ENCODE data around the gene ALDH3B1.

Gene ALDH3B1

GRCh38 chr11:68012044-68012842 lies 2.1 kb downstream of the ALDH3B1 start:
- Histone ChIP-seq H3K4me2 (ENCODE audit: low read depth, low read length, poor library complexity, severe bottlenecking) (no peak overlapping the region), H3K4me3 (ENCODE audit: low read length, poor library complexity, severe bottlenecking) (no peak overlapping the region), H3K9me3 (ENCODE audit: insufficient read depth, low read depth, low read length) (no peaks in the 10 kb centered on the region), H3K27me3 (ENCODE audit: insufficient read depth, low read length, poor library complexity, severe bottlenecking) (no peaks in the 10 kb centered on the region), H2AFZ (ENCODE audit: low read length) (no peak overlapping the region), H4K20me1 (ENCODE audit: insufficient read depth, low read length, poor library complexity, severe bottlenecking) (no peaks in the 10 kb centered on the region), H3K9me2 (replicated peaks; ENCODE audit: low read depth, low read length) (no peaks in the 10 kb centered on the region), H3K9ac (ENCODE audit: low read depth, low read length, poor library complexity, severe bottlenecking) (no peak overlapping the region), H3K36me3 (ENCODE audit: insufficient read depth, low read length) (no peaks in the 10 kb centered on the region), H3K4me1 (ENCODE audit: insufficient read depth, low read length, poor library complexity, severe bottlenecking) (peaks cover 29% of the 10 kb centered on the region), H3K79me2 (ENCODE audit: insufficient read depth, low read length) (no peaks in the 10 kb centered on the region), H3F3A (ENCODE audit: low read depth) (no peaks in the 10 kb centered on the region)
- TF ChIP-seq CTCF (conservative IDR thresholded peaks at IDR 0.05; ENCODE audit: low read length) (no peak), EZH2phosphoT487 (IDR thresholded peaks at IDR 0.05; ENCODE audit: borderline replicate concordance) (no peak)

GRCh38 chr11:68012843-68013610 lies 2.9 kb downstream of the ALDH3B1 start:
- no peaks in the 10 kb centered on the region for H4K20me1 ChIP-seq (ENCODE audit: insufficient read depth, low read length, poor library complexity, severe bottlenecking)
- no peak for TF ChIP-seq CTCF (conservative IDR thresholded peaks at IDR 0.05; ENCODE audit: low read length)
- no peak for TF ChIP-seq EZH2phosphoT487 (IDR thresholded peaks at IDR 0.05; ENCODE audit: borderline replicate concordance)
- no peaks in the 10 kb centered on the region for H3K36me3 ChIP-seq (ENCODE audit: insufficient read depth, low read length)
- no peaks in the 10 kb centered on the region for H3K27me3 ChIP-seq (ENCODE audit: insufficient read depth, low read length, poor library complexity, severe bottlenecking)
- peaks cover 29% of the 10 kb centered on the region for H3K4me1 ChIP-seq (ENCODE audit: insufficient read depth, low read length, poor library complexity, severe bottlenecking)
- no peaks in the 10 kb centered on the region for H3F3A ChIP-seq (ENCODE audit: low read depth)
- H3K4me2 ChIP-seq (ENCODE audit: low read depth, low read length, poor library complexity, severe bottlenecking) = no peak overlapping the region
- H3K9ac ChIP-seq (ENCODE audit: low read depth, low read length, poor library complexity, severe bottlenecking) = no peak overlapping the region
- H3K4me3 ChIP-seq (ENCODE audit: low read length, poor library complexity, severe bottlenecking) = no peak overlapping the region
- no peaks in the 10 kb centered on the region for H3K9me2 ChIP-seq (replicated peaks; ENCODE audit: low read depth, low read length)
- H3K9me3 ChIP-seq (ENCODE audit: insufficient read depth, low read depth, low read length) = no peaks in the 10 kb centered on the region
- H3K79me2 ChIP-seq (ENCODE audit: insufficient read depth, low read length) = no peaks in the 10 kb centered on the region
- no peak overlapping the region for H2AFZ ChIP-seq (ENCODE audit: low read length)

- Histone ChIP-seq H3K9ac (ENCODE audit: low read depth, low read length, poor library complexity, severe bottlenecking) (no peak overlapping the region), H4K20me1 (ENCODE audit: insufficient read depth, low read length, poor library complexity, severe bottlenecking) (no peaks in the 10 kb centered on the region), H3K4me2 (ENCODE audit: low read depth, low read length, poor library complexity, severe bottlenecking) (no peak overlapping the region), H3F3A (ENCODE audit: low read depth) (no peaks in the 10 kb centered on the region), H3K4me3 (ENCODE audit: low read length, poor library complexity, severe bottlenecking) (no peak overlapping the region), H3K4me1 (ENCODE audit: insufficient read depth, low read length, poor library complexity, severe bottlenecking) (peaks cover 29% of the 10 kb centered on the region), H3K9me2 (replicated peaks; ENCODE audit: low read depth, low read length) (no peaks in the 10 kb centered on the region), H3K27me3 (ENCODE audit: insufficient read depth, low read length, poor library complexity, severe bottlenecking) (no peaks in the 10 kb centered on the region), H3K9me3 (ENCODE audit: insufficient read depth, low read depth, low read length) (no peaks in the 10 kb centered on the region), H3K79me2 (ENCODE audit: insufficient read depth, low read length) (no peaks in the 10 kb centered on the region), H2AFZ (ENCODE audit: low read length) (no peak overlapping the region), H3K36me3 (ENCODE audit: insufficient read depth, low read length) (no peaks in the 10 kb centered on the region)
- no peak for TF ChIP-seq CTCF (conservative IDR thresholded peaks at IDR 0.05; ENCODE audit: low read length)
- TF ChIP-seq EZH2phosphoT487 (IDR thresholded peaks at IDR 0.05; ENCODE audit: borderline replicate concordance) = no peak
Observed at GRCh38 chr11:68013611-68014156, 3.6 kb downstream of the ALDH3B1 start.
